Activated CD4-positive, alpha-beta memory T cell treated with anti-CD3 and anti-CD28 coated beads, Interleukin-2, amount 10 ng/mL, durations not matched to agents 7 days and 5 days (primary cell): ENCODE measurements around the gene SPEG. TPM values are rescaled to one million over a fixed set of nuclear protein-coding genes. Genes with fewer than 3 reads are reported as not detected.
A peak's percentile ranks its signal among the peaks of the same experiment; 100 is the strongest.

ENCODE experiments used
- CTCF ChIA-PET: fragments of 350-600 bp; sonication (Branson Sonifier 250); formaldehyde crosslinking; loops from one replicate; lab custom pipeline; 2021; ENCODE audit warnings: antibody characterized with exemption, inconsistent platforms; lab: Charles Lee
- POLR2A ChIA-PET: fragments of 350-600 bp; sonication (Branson Sonifier 250); formaldehyde crosslinking; loops from one replicate; lab custom pipeline; 2021; ENCODE audit warnings: antibody characterized with exemption; lab: Charles Lee
- DNase-seq: peaks from one replicate; pipeline ENCODE4 v3.0.0-alpha.2; 2020
- H3K27ac Mint-ChIP-seq: one replicate; pipeline ENCODE4 v1.8.0; 2021; ENCODE audit warnings: mild to moderate bottlenecking, mixed read lengths
- H3K27me3 Mint-ChIP-seq: one replicate; pipeline ENCODE4 v1.8.0; 2021; ENCODE audit warnings: mixed read lengths
- H3K36me3 Mint-ChIP-seq: one replicate; pipeline ENCODE4 v1.8.0; 2021; ENCODE audit warnings: low read depth, mixed read lengths
- H3K4me1 Mint-ChIP-seq: one replicate; pipeline ENCODE4 v1.8.0; 2021; ENCODE audit warnings: mixed read lengths
- H3K4me3 Mint-ChIP-seq: one replicate; pipeline ENCODE4 v1.8.0; 2021; ENCODE audit warnings: mild to moderate bottlenecking, mixed read lengths
- H3K9me3 Mint-ChIP-seq: one replicate; pipeline ENCODE4 v1.8.0; 2021; ENCODE audit warnings: mixed read lengths
- total RNA-seq, 2 experiments: library from RNA; stranded (reverse); gene quantifications; one replicate each; pipeline ENCODE4 v1.2.3, GENCODE V29; 2021

SPEG gene
- total RNA-seq, 2 experiments from 2014 or later: 0.20 to 1.1 TPM

DNA sequence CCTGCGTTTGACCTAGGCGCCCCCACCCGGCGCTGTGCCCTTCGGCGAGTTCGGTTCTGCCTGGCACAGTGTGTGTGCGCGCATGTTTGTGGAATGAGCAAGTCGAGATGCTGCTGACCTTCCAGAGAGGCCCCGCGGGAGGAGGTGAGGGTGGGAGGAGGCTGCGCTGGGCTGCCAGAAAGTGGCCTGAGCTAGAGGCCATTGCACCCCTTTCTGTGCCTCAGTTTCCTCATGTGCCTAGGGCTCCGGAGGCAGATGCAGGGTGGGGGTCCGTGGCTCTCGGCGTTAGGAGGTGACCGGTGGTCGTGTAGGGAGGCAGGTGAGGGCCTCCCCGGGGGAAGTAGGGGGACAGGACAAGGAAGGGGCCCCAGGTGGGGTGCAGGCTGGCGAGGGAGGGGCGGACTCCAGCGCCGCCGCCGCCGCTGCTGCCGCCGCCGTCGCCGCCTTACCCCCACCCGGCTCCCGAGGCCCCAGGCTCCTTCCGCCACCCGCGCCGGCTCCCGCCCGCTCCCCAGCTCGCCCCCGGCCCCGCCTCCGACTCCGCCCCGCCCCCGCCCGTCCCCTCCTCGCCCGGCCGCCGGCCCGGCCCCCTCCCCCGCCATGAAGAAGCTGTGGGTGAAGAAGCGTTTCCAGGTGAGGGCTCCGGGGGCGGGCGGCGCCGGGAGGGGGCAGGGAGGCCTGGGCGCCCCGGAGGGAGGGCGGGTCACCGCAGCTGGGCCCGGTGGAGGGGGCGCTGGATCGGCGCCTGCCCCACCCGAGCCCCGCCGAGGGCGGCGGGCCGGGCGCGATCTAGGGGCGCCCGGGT lies 7.0 kb downstream of the SPEG start:
- H3K27me3 Mint-ChIP-seq: peaks cover 33% of the 10 kb centered on the region
- ChIA-PET CTCF (no interaction called here), POLR2A (no interaction called here)
- H3K4me1 Mint-ChIP-seq: peaks cover 9% of the 10 kb centered on the region
- no peak overlapping the region for H3K27ac Mint-ChIP-seq
- no peaks in the 10 kb centered on the region for H3K36me3 Mint-ChIP-seq
- DNase-seq: peak; percentile 25
- H3K4me3 Mint-ChIP-seq: peak overlapping the region; percentile 33
- H3K9me3 Mint-ChIP-seq: no peaks in the 10 kb centered on the region

DNA sequence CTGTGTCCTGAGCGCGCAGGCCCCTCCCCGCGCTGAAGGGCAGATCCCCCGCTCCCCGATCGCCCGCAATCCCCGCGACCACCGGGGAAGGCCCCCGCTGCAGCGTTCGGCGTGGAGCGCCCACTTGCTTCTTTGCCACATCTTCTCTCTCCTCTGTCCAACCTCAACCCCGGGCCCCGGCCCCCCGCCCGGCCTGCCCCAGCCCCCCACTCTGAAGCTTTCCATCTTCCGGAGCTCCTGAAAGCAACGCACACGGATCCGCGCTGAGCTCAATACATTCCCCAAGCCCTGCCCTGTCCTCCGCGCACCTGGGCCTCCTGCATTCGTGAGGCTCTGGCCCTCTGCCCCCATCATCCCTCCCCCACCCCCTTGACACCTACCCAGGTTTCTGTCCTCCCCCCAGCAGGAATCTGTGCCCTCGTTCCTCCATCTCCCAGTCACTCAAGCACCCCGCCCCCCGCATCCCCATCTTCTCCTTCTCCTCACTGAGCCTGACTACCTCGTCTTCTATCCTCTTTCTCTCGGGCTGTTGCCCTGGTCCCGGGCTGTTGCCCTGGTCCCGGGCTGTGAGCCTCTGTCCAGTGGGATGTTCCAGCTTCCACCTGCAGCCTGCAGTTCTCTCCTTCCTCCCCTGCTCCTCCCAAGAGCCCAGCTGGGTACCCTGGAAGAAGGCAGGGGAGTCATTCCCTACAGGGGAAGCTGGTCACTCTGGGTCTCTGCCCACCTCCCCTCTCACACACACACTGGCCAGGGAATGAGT lies 7.8 kb downstream of the SPEG start:
- Mint-ChIP-seq H3K27ac (no peak overlapping the region), H3K27me3 (peaks cover 37% of the 10 kb centered on the region), H3K9me3 (no peaks in the 10 kb centered on the region), H3K4me3 (peak overlapping the region; percentile 32), H3K36me3 (no peaks in the 10 kb centered on the region), H3K4me1 (peaks cover 9% of the 10 kb centered on the region)
- ChIA-PET CTCF (no interaction called here), POLR2A (no interaction called here)
- no peak for DNase-seq

DNA sequence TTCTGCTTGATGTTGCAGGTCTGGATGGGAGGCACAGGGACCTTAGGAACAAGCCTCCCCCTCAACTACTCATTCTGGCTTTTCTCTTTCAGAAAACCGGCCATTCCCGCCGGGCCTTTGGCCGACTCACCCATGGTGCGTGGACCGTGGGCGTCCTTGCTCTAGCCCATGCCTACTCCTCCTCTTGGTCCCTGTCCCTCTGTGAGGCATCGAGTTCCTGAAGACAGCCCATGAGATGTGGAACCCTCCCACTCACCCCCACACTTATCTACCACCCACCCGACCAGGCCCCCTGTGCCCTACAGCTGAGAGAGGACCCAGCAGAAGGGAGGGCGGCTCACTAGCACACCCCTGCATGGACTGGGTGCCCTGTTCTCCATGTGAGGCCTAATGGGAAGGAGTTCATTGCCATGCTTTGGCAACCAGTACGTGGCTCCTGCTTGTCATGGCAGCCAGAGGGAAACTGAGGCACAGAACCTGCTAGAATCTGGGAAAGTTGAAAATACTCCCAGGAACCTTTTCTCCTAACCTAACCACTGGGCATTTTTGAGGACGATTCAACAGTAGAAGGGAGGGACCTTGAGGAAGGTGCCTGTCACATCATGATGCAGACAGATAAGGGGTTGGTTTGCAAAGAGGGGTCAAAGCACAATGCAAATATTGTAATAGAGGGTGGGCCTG lies 8.5 kb downstream of the SPEG start:
- Mint-ChIP-seq H3K4me3 (peak overlapping the region; percentile 32), H3K27ac (no peak overlapping the region)

DNA sequence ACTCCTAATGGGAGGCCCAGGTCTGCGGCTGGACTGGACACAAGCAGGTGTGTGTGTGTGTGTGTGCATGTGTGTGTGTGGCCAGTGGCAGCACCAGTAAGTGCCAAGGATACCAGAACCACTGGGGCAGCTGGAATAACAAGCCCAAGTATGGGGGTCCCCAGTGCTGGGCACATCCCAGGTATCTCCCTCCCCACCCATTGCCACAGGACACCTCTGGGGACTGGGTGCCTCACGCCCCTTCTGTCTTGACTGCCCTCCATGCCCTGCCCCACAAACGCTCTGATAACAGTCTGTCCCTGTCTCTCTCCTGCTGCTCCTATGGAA lies 9.0 kb downstream of the SPEG start:
- Mint-ChIP-seq H3K9me3 (no peaks in the 10 kb centered on the region), H3K27me3 (peaks cover 37% of the 10 kb centered on the region), H3K4me3 (no peak overlapping the region), H3K4me1 (peaks cover 9% of the 10 kb centered on the region), H3K27ac (no peak overlapping the region), H3K36me3 (no peaks in the 10 kb centered on the region)
- ChIA-PET CTCF (no interaction called here), POLR2A (no interaction called here)
- no peak for DNase-seq

More for the DNA sequence above, 8.5 kb downstream of the SPEG start:
- ChIA-PET CTCF (no interaction called here), POLR2A (no interaction called here)
- DNase-seq: no peak
- no peaks in the 10 kb centered on the region for H3K36me3 Mint-ChIP-seq
- peaks cover 37% of the 10 kb centered on the region for H3K27me3 Mint-ChIP-seq
- no peaks in the 10 kb centered on the region for H3K9me3 Mint-ChIP-seq
- peaks cover 9% of the 10 kb centered on the region for H3K4me1 Mint-ChIP-seq

DNA sequence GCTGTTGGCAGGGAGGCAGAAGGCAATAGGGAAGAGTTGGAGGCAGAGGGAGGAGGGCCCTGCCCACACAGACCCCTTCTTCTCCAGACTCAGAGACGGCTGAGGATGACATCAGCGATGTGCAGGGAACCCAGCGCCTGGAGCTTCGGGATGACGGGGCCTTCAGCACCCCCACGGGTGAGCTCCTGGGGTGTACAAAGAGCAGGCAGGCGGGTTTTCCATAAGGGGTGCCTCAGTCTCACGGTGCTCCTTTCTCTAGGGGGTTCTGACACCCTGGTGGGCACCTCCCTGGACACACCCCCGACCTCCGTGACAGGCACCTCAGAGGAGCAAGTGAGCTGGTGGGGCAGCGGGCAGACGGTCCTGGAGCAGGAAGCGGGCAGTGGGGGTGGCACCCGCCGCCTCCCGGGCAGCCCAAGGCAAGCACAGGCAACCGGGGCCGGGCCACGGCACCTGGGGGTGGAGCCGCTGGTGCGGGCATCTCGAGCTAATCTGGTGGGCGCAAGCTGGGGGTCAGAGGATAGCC lies 10.0 kb downstream of the SPEG start:
- Mint-ChIP-seq H3K27ac (no peak overlapping the region), H3K27me3 (peaks cover 42% of the 10 kb centered on the region), H3K36me3 (no peaks in the 10 kb centered on the region), H3K4me1 (peaks cover 9% of the 10 kb centered on the region), H3K4me3 (no peak overlapping the region), H3K9me3 (no peaks in the 10 kb centered on the region)
- CTCF ChIA-PET: no interaction called here
- DNase-seq: no peak
- POLR2A ChIA-PET: no interaction called here

DNA sequence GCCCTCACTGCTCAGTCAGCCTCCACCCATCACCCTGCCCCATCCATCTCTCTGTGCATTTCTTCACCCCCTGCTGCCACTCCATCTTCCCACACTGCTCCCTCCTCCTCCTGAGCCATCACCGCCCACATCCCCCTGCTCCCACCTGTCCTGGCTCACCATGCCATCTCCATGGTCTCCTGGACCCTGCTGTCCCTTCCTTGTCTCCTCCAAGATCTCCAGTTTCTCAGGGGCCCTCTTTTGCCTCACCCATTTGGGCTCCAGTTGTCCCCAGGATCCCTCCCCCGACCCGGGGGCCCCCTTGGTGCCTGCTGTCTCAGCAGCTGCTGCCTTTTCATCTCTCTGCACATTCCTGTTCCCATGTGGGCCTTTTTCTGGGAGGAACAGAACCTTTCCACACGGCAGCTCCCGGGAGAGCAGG lies 10.6 kb downstream of the SPEG start:
- Mint-ChIP-seq H3K27ac (no peak overlapping the region), H3K36me3 (no peaks in the 10 kb centered on the region), H3K9me3 (no peaks in the 10 kb centered on the region), H3K4me1 (peaks cover 10% of the 10 kb centered on the region), H3K4me3 (no peak overlapping the region), H3K27me3 (peaks cover 45% of the 10 kb centered on the region)
- no peak for DNase-seq
- ChIA-PET CTCF (no interaction called here), POLR2A (no interaction called here)

DNA sequence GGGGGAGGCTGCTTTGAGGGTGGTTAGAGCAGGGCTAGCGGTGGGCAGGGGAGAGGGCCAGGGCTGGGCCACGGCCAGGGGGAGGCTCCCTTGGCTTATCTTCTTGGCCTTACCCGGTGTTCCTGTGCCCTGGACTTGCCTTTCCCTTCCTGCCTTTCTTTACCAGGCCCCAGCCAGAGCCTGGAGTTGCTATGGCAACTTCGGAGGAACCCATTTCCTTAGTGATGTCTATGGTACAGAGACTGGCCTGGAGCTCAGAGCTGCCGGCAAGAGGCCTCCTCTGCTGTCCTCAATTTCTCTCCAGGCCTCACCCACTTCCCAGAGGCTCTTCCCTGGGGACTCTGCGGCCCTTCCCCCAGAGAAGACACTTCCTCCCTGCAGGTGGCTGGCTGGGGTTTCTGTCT lies 11.5 kb downstream of the SPEG start:
- no peak overlapping the region for H3K4me3 Mint-ChIP-seq
- CTCF ChIA-PET: no interaction called here
- no peak for DNase-seq
- H3K9me3 Mint-ChIP-seq: no peaks in the 10 kb centered on the region
- peaks cover 8% of the 10 kb centered on the region for H3K4me1 Mint-ChIP-seq
- POLR2A ChIA-PET: no interaction called here
- no peaks in the 10 kb centered on the region for H3K36me3 Mint-ChIP-seq
- H3K27ac Mint-ChIP-seq: no peak overlapping the region
- H3K27me3 Mint-ChIP-seq: peaks cover 47% of the 10 kb centered on the region

DNA sequence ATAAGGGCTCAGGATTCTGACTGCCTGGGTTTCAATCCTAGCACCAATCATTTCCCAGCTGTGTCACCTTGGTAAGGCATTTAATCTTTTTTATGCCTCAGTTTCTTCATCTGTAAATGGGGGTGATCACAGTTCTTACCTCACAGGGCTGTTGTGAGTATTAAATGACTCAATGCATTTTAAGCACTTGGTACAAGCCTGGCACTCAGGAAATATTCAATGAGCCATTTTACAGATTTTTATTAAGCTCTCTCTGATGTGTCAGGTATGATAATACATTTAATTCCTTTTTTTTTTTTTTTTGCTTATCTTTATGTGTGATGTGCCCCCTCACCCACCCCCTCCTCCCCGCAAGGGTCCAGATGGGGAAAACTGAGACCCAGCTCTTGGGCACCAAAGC lies 12.0 kb downstream of the SPEG start:
- Mint-ChIP-seq H3K36me3 (no peaks in the 10 kb centered on the region), H3K4me3 (no peak overlapping the region), H3K9me3 (no peaks in the 10 kb centered on the region), H3K27ac (no peak overlapping the region), H3K27me3 (peaks cover 42% of the 10 kb centered on the region), H3K4me1 (peaks cover 4% of the 10 kb centered on the region)
- DNase-seq: no peak
- ChIA-PET CTCF (interaction anchor here (0.6 kb wide), 1 partner anchor 34 kb away, joined by 3 read pairs; no protein-coding TSS in a partner anchor), POLR2A (no interaction called here)

DNA sequence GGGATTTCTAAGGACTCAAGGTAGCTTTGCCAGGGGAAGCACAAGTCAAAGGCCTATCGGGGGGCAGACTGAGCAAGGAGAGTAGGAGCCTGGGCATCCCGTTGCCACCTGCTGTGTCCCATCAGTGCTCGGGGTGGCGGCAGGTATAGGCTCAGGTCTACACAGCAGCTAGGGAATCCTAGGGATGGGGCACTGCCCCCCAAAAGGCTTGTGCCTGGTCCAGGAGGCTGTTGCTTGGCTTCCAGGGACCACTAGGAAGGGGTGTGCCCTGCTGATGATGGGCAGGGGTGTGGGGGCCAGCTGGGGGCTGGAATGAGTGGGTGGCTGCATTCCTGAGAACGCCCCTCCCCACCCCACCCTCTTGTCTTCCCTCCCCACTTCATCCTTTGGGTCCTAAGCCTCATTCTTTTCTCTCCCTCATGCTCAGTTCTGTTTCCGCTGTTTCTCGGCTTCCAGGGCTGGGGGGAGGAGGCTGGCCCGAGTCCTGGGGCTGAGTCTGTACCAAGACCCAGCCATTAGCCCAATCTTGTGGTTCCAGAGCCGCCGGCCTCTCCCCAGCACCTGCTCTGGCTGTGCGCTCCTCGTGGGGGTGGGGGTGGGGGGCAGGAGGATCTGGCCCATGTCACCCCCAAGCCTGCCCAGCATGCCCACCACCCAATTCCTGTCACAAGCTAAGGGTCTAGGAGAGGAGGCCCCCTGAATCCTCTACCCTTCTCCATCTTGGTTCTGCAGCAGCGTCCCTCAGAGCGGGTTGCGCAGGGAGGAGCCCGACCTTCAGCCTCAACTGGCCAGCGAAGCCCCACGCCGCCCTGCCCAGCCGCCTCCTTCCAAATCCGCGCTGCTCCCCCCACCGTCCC lies 12.8 kb downstream of the SPEG start:
- ChIA-PET POLR2A (no interaction called here), CTCF (interaction anchor here (0.6 kb wide), 1 partner anchor 34 kb away, joined by 3 read pairs; no protein-coding TSS in a partner anchor)
- no peak overlapping the region for H3K27ac Mint-ChIP-seq
- H3K27me3 Mint-ChIP-seq: peaks cover 39% of the 10 kb centered on the region
- peaks cover 4% of the 10 kb centered on the region for H3K4me1 Mint-ChIP-seq
- no peak for DNase-seq
- no peaks in the 10 kb centered on the region for H3K36me3 Mint-ChIP-seq
- H3K4me3 Mint-ChIP-seq: no peak overlapping the region
- no peaks in the 10 kb centered on the region for H3K9me3 Mint-ChIP-seq

DNA sequence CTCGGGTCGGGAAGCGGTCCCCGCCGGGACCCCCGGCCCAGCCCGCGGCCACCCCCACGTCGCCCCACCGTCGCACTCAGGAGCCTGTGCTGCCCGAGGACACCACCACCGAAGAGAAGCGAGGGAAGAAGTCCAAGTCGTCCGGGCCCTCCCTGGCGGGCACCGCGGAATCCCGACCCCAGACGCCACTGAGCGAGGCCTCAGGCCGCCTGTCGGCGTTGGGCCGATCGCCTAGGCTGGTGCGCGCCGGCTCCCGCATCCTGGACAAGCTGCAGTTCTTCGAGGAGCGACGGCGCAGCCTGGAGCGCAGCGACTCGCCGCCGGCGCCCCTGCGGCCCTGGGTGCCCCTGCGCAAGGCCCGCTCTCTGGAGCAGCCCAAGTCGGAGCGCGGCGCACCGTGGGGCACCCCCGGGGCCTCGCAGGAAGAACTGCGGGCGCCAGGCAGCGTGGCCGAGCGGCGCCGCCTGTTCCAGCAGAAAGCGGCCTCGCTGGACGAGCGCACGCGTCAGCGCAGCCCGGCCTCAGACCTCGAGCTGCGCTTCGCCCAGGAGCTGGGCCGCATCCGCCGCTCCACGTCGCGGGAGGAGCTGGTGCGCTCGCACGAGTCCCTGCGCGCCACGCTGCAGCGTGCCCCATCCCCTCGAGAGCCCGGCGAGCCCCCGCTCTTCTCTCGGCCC lies 13.6 kb downstream of the SPEG start:
- H3K27ac Mint-ChIP-seq: no peak overlapping the region
- CTCF ChIA-PET: no interaction called here
- no peaks in the 10 kb centered on the region for H3K36me3 Mint-ChIP-seq
- H3K9me3 Mint-ChIP-seq: no peaks in the 10 kb centered on the region
- peaks cover 2% of the 10 kb centered on the region for H3K4me1 Mint-ChIP-seq
- no peak for DNase-seq
- no peak overlapping the region for H3K4me3 Mint-ChIP-seq
- peaks cover 35% of the 10 kb centered on the region for H3K27me3 Mint-ChIP-seq
- POLR2A ChIA-PET: no interaction called here

DNA sequence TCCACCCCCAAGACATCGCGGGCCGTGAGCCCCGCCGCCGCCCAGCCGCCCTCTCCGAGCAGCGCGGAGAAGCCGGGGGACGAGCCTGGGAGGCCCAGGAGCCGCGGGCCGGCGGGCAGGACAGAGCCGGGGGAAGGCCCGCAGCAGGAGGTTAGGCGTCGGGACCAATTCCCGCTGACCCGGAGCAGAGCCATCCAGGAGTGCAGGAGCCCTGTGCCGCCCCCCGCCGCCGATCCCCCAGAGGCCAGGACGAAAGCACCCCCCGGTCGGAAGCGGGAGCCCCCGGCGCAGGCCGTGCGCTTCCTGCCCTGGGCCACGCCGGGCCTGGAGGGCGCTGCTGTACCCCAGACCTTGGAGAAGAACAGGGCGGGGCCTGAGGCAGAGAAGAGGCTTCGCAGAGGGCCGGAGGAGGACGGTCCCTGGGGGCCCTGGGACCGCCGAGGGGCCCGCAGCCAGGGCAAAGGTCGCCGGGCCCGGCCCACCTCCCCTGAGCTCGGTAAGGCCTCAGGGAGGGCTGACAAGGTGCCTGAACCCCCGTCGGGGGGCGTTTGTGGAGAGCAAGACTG lies 14.2 kb downstream of the SPEG start:
- CTCF ChIA-PET: interaction anchor here (1.4 kb wide), 1 partner anchor 13 kb away, joined by 4 read pairs; no protein-coding TSS in a partner anchor
- POLR2A ChIA-PET: interaction anchor here (0.6 kb wide), 1 partner anchor 609 kb away, joined by 3 read pairs; no protein-coding TSS in a partner anchor

More for the DNA sequence above, 14.2 kb downstream of the SPEG start:
- H3K36me3 Mint-ChIP-seq: no peaks in the 10 kb centered on the region
- peaks cover 31% of the 10 kb centered on the region for H3K27me3 Mint-ChIP-seq
- H3K4me3 Mint-ChIP-seq: no peak overlapping the region
- DNase-seq: no peak
- peaks cover 2% of the 10 kb centered on the region for H3K4me1 Mint-ChIP-seq
- H3K27ac Mint-ChIP-seq: no peak overlapping the region
- H3K9me3 Mint-ChIP-seq: no peaks in the 10 kb centered on the region
